NT2/D1 (cell line): Measurements from ENCODE around the gene TRABD2A.

ENCODE experiments used
- YY1 ChIP-seq: IDR thresholded peaks from 2 replicates; pipeline ENCODE4 v1.6.1; 2011; ENCODE audit not compliant: insufficient read length, insufficient read depth
- ZNF274 ChIP-seq: IDR thresholded peaks from 2 replicates; pipeline ENCODE4 v1.6.1; 2011; ENCODE audit warnings: mild to moderate bottlenecking, low read depth, low read length

GRCh38 chr2:84854850-84855249, 26.0 kb downstream of the TRABD2A start:
- no peak for TF ChIP-seq YY1
- TF ChIP-seq ZNF274: no peak
